GM23248 (cell line): ENCODE measurements around the gene HOXA1.

ENCODE experiments used
- EZH2 ChIP-seq: fragments of 200-600 bp; sonication (generic); IDR thresholded peaks from 2 replicates; pipeline ENCODE4 v1.6.1; 2018; ENCODE audit warnings: antibody characterized with exemption, mild to moderate bottlenecking; ENCODE audit not compliant: insufficient read depth, poor library complexity, severe bottlenecking
- EZH2phosphoT487 ChIP-seq: fragments of 200-600 bp; sonication (generic); IDR thresholded peaks from 2 replicates; pipeline ENCODE4 v1.6.1; 2018; ENCODE audit warnings: antibody characterized with exemption, moderate library complexity, mild to moderate bottlenecking, low read depth; ENCODE audit not compliant: insufficient read depth

- no peak for TF ChIP-seq EZH2
- TF ChIP-seq EZH2phosphoT487, result no peak
Measured at GRCh38 chr7:27104341-27105058, 8.7 kb upstream of the HOXA1 start.
